Measurements from ENCODE around the gene CHI3L2.

DNA sequence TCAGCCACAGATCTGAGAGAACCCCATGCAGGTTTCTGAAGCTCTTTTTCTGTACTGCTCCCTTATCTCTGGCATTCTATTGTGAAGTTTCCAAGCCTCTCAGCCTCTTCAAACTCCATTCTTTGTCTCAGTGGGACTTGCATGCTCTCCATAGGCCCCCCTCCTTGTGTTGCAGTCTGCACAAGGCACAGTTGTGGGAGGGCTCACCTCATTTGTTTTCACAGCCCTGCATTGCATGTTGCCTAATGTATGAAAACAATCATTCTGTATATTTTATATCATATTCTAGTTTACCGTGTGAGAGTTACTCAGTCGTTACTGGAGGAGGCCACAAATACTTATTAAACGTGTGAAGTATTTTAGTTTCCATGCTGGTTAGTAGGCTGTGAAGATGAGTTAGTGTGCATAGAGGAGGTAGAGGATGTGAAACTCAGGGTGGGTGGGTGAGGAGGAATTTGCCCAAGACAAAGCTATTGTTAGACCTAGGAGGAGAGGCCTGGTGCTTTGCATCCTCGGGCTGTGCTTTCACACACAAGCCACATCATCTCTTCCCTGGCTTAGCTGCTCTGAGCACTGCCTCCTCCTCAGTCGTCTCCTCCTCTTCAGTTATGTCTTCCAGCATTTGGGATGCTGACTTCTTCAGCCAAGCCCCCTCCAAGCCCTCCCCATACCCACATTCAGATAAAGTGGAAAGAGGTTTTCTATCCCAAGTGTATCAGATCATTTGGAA, 7.8 kb upstream of the CHI3L2 start:
- TF ChIP-seq POLR2A (IDR thresholded peaks at IDR 0.05; ENCODE audit: low read depth, low read length) (no peak), FOS (IDR thresholded peaks at IDR 0.05; ENCODE audit: low read depth, low read length) (no peak), CEBPB (IDR thresholded peaks at IDR 0.05; ENCODE audit: low read depth, low read length) (no peak), RCOR1 (IDR thresholded peaks at IDR 0.05; ENCODE audit: insufficient replicate concordance, low read length) (no peak), RFX5 (IDR thresholded peaks at IDR 0.05; ENCODE audit: low read depth, low read length) (no peak), MXI1 (IDR thresholded peaks at IDR 0.05; ENCODE audit: borderline replicate concordance, low read depth, low read length) (no peak), RAD21 (IDR thresholded peaks at IDR 0.05; ENCODE audit: low read length) (no peak), MAFK (IDR thresholded peaks at IDR 0.05; ENCODE audit: low read depth, low read length) (no peak)
- TF ChIP-seq, protein P1, sequence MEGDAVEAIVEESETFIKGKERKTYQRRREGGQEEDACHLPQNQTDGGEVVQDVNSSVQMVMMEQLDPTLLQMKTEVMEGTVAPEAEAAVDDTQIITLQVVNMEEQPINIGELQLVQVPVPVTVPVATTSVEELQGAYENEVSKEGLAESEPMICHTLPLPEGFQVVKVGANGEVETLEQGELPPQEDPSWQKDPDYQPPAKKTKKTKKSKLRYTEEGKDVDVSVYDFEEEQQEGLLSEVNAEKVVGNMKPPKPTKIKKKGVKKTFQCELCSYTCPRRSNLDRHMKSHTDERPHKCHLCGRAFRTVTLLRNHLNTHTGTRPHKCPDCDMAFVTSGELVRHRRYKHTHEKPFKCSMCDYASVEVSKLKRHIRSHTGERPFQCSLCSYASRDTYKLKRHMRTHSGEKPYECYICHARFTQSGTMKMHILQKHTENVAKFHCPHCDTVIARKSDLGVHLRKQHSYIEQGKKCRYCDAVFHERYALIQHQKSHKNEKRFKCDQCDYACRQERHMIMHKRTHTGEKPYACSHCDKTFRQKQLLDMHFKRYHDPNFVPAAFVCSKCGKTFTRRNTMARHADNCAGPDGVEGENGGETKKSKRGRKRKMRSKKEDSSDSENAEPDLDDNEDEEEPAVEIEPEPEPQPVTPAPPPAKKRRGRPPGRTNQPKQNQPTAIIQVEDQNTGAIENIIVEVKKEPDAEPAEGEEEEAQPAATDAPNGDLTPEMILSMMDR (conservative IDR thresholded peaks at IDR 0.05; ENCODE audit: low read depth, low read length), result no peak
- TF ChIP-seq, protein P2, sequence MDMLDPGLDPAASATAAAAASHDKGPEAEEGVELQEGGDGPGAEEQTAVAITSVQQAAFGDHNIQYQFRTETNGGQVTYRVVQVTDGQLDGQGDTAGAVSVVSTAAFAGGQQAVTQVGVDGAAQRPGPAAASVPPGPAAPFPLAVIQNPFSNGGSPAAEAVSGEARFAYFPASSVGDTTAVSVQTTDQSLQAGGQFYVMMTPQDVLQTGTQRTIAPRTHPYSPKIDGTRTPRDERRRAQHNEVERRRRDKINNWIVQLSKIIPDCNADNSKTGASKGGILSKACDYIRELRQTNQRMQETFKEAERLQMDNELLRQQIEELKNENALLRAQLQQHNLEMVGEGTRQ (IDR thresholded peaks at IDR 0.05; ENCODE audit: low read depth, low read length), result no peak
